ENCODE results near the gene ANKS1B.

Gene ANKS1B

GRCh38 chr12:99765469-99766114 is 219.1 kb downstream of the ANKS1B start:
- no peak for TF ChIP-seq CTCF (conservative IDR thresholded peaks at IDR 0.05; ENCODE audit: control insufficient read depth, insufficient read depth, low read depth, low read length)
- no peak for DNase-seq (ENCODE audit: low read depth)
- H3K4me3 ChIP-seq (ENCODE audit: control insufficient read depth, low read depth, low read length) = no peak overlapping the region

- no peak for DNase-seq (ENCODE audit: low read depth)
- no peak for TF ChIP-seq CTCF (conservative IDR thresholded peaks at IDR 0.05; ENCODE audit: control insufficient read depth, insufficient read depth, low read depth, low read length)
- no peak overlapping the region for H3K4me3 ChIP-seq (ENCODE audit: control insufficient read depth, low read depth, low read length)
Measured at GRCh38 chr12:99759444-99759843, 225.3 kb downstream of the ANKS1B start.

GRCh38 chr12:99758997-99759396 is 225.7 kb downstream of the ANKS1B start:
- no peak overlapping the region for H3K4me3 ChIP-seq (ENCODE audit: control insufficient read depth, low read depth, low read length)
- DNase-seq (ENCODE audit: low read depth) = no peak
- TF ChIP-seq CTCF (conservative IDR thresholded peaks at IDR 0.05; ENCODE audit: control insufficient read depth, insufficient read depth, low read depth, low read length) = no peak

- no peak for DNase-seq (ENCODE audit: low read depth)
- TF ChIP-seq CTCF (conservative IDR thresholded peaks at IDR 0.05; ENCODE audit: control insufficient read depth, insufficient read depth, low read depth, low read length) = no peak
- H3K4me3 ChIP-seq (ENCODE audit: control insufficient read depth, low read depth, low read length) = no peak overlapping the region
Measured at GRCh38 chr12:99752740-99753139, 232.0 kb downstream of the ANKS1B start.

- DNase-seq (ENCODE audit: low read depth) = no peak
- no peak overlapping the region for H3K4me3 ChIP-seq (ENCODE audit: control insufficient read depth, low read depth, low read length)
- TF ChIP-seq CTCF (conservative IDR thresholded peaks at IDR 0.05; ENCODE audit: control insufficient read depth, insufficient read depth, low read depth, low read length) = no peak
Measured at GRCh38 chr12:99746538-99746937, 238.2 kb downstream of the ANKS1B start.

GRCh38 chr12:99745895-99746294 is 238.8 kb downstream of the ANKS1B start:
- DNase-seq (ENCODE audit: low read depth) = no peak
- H3K4me3 ChIP-seq (ENCODE audit: control insufficient read depth, low read depth, low read length) = no peak overlapping the region
- TF ChIP-seq CTCF (conservative IDR thresholded peaks at IDR 0.05; ENCODE audit: control insufficient read depth, insufficient read depth, low read depth, low read length) = no peak

GRCh38 chr12:99745121-99745520 is 239.6 kb downstream of the ANKS1B start:
- DNase-seq (ENCODE audit: low read depth) = peak; percentile 17
- TF ChIP-seq CTCF (conservative IDR thresholded peaks at IDR 0.05; ENCODE audit: control insufficient read depth, insufficient read depth, low read depth, low read length) = no peak
- H3K4me3 ChIP-seq (ENCODE audit: control insufficient read depth, low read depth, low read length) = no peak overlapping the region

Measured in fibroblast of mammary gland (primary cell).